Kasumi-1 (cell line): ENCODE data around the gene EIF4G2.
"Not testable (repeated sequence)": the region's sequence is repeated elsewhere in the genome, so short reads cannot be mapped to it uniquely, and the experiment has no call there.

ENCODE experiments used
- DNase-seq, 2 experiments: peaks; one replicate each; lab custom pipeline; 2025; lab: John Stamatoyannopoulos, UW

The EIF4G2 gene

GRCh38 chr11:10808553-10809372 is at the start of gene EIF4G2:
TSS of gene EIF4G2 (minus strand) at chr11:10808926.
- peak; percentile 96 to 98 for DNase-seq

GRCh38 chr11:10857709-10858438 is 49.1 kb upstream of the EIF4G2 start, which contains the start of gene ZBED5:
TSS of gene ZBED5 (minus strand) at chr11:10858053. CDS start at chr11:10854945, 3,108 bp downstream.
- peak; percentile 96 to 97 for DNase-seq

- DNase-seq = no peak
Measured at GRCh38 chr11:10857459-10857708, 48.7 kb upstream of the EIF4G2 start.

DNA sequence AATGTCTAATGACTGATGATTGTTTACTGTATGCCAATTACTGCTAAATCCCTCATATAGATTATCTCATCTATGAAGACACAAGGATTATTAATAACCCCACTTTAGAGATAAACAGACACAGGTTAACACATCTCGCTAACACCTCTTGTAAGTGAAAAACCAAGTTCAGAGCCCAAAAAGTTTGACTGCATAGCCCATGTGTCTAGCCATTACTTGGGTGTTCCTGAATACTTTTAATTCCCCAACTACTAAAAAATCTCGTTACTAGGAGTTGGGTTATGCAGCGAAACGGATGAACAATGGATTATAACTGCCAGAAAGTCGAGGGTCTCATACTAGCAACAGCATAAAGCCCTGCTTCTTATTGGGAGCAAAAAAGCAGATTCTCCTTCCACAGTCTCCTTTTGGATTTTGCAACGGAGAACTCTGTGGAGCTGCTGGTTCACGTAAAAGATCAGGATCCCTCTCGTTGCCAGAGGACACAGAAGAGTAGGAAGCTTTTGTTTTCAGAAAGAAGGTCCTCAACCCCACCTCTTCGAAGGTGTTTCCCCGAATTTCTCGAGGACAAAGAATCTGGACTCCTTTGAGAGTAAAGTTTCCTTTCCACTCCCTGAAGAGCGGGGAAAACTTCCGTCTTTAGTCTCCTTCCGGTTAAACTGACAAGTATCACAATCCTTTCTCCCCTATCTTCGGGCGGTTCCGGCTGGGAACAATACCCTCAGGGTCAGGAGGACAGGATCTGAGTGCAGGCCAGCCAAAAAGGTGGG is 48.1 kb upstream of the EIF4G2 start:
- peak; percentile 29 to 62 for DNase-seq

DNA sequence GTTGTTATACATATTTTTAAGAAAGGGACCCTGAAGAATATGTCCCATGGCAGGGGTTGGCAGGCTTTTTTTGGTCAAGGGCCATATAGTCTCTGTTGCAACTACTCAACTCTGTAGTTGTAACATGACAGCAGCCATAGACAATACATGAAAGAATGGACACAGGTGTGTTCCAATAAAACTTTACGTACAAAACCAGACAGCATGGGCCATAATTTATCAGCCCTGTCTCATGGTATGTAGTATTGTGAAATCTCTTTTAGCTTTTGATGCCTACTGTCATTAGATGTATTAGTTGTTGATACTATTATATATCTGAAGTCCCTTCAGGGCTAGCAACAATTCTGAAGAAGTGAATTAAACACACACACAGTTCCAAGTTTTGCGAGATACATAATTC is 46.6 kb upstream of the EIF4G2 start:
- no peak for DNase-seq

- no peak for DNase-seq
Measured at GRCh38 chr11:10847960-10848860, 39.5 kb upstream of the EIF4G2 start.

- no peak for DNase-seq
Measured at GRCh38 chr11:10846660-10847059, 37.9 kb upstream of the EIF4G2 start.

GRCh38 chr11:10845589-10845988 is 36.9 kb upstream of the EIF4G2 start:
- DNase-seq = no peak

- DNase-seq = no peak
Measured at GRCh38 chr11:10844796-10845195, 36.1 kb upstream of the EIF4G2 start.

DNA sequence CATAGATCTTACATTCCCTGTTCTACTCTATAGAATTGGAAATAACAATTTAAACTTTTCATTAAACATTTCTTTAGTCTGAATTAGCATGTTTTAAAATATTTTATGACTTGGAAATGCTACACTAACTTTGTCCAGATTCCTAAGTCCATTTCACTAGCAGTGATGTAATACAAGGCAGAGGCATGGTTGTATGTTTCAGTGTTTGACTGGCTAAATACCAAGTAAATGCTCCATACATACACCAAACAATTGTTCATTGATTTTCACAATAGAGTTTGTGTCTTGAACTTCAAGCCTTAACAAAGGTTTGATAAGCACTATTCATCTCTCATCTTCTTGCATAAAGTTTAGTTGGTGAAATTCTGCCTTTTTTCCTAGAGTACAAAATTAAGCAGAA is 35.6 kb upstream of the EIF4G2 start:
- DNase-seq = no peak

DNA sequence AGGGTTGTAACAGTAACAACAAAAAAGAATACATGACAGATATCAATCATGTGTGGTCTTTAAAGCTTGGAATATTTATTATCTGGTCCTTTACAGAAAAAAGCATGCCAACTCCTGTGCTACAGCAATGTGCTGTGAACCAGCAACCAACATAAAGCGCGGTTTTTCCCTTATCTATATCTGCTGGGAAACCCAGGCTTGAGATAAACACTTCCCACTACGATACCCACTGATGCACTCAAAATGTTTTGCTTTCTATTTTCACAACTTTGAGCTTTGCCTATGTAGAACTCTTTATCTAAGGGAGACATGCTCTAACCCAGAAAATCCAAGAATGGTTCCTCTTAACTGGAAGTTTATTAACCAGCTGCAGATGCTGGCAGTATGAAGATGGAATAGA is 30.2 kb upstream of the EIF4G2 start:
- DNase-seq = no peak

- DNase-seq = no peak
Measured at GRCh38 chr11:10838083-10838482, 29.4 kb upstream of the EIF4G2 start.

DNA sequence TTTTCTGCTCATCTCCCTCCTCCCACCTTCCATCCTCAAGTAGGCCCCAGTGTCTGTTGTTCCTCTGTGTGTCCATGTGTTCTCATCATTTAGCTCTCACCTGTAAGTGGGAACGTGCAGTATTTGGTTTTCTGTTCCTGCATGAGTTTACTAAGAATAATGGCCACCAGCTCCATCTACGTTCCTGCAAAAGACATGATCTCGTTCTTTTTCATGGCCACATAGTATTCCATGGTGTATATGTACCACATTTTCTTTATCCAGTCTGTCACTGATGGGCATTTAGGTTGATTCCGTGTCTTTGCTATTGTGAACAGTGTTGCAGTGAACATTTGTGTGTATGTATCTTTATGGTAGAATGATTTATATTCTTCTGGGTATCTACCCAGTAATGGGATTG is 28.2 kb upstream of the EIF4G2 start:
- DNase-seq = not testable (repeated sequence)

DNA sequence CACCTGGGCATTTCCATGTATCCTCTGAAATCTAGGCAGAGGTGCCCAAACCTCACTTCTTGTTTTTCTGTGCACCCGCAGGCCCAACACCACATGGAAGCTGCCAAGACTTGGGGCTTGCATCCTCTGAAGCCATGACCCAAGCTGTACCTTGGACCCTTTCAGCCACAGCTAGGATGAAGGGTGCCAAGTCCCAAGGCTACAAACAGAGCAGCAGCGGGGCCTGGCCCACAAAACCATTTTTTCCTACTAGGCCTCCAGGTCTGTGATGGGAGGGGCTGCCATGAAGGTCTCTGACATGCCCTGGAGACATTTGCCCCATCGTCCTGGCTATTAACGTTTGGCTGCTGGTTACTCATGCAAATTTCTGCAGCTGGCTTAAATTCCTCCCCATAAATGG is 20.4 kb upstream of the EIF4G2 start:
- no peak for DNase-seq

GRCh38 chr11:10828402-10828801 is 19.7 kb upstream of the EIF4G2 start:
- DNase-seq = no peak

DNA sequence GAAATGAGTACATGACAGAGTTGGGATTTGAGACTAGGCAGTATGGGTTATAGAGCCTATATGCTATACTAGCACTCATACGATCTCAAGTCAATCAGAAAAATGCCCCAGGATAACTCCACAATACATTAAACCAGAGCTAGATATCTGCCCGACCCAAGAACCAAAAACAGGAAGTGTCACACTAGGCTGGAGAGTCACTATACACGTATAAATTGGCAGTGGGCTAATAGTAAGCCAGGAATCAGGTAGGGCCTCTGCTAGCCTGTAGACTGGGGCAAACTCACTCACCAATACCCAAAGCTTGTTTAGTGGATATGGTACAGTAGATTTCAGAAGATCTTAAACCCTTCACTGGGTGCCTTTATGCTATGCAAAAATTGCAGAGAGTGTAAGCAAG is 16.2 kb upstream of the EIF4G2 start:
- DNase-seq = peak; percentile 40 to 70

DNA sequence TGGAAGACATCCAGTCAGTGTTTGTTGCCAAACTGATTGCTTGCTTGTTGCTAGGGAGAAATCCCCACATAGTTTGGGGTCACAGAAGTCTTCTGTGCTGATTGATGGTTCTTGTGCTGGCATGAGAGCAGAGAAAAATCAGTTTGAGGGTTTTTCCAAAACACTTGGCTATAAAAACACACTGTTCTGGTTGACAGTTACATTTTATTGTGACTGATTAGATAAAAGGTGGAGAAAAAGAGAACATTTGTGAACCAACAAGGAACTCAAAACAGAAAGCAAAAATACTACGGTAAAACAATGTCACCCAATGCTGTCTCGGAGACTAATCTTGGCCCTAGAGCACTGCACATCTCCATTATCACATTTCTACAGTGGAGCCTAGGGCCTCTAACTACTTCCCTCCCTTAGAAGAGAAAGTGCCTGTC is 14.4 kb upstream of the EIF4G2 start:
- no peak for DNase-seq

DNA sequence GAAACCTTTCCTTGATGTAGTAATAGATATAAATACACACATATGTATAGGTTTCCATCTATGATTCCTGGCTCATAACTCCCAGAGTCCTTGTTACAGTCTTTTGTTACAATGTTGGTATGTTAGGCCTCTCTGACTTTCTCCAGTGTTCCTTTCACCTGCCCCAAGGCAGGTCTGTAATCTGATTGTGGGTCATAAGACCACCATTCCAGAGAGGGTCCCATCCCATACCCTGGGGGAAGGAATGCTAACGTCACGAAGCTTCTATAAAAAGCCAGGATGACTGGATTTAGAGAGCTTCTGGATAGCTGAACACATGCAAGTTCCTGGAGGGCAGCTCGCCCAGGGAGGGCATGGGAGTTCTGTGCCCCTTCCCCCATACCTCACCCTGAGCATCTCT is 13.8 kb upstream of the EIF4G2 start:
- DNase-seq = not testable (repeated sequence)

DNA sequence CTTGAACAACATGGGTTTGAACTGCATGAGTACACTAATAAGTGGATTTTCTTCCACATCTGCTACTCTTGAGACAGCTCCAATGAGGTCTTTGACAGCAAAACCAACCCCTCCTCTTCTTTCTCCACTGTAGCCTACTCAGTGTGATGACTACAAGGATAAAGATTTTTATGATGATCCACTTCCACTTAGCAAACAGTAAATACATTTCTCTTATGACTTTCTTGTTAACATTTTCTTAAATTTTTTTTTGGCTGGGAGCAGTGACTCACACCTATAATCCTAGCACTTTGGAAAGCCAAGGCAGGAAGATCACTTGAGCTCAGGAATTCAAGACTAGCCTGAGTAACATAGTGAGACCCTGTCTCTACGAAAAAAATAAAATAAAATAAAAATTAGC is 9.9 kb upstream of the EIF4G2 start:
- no peak for DNase-seq

DNA sequence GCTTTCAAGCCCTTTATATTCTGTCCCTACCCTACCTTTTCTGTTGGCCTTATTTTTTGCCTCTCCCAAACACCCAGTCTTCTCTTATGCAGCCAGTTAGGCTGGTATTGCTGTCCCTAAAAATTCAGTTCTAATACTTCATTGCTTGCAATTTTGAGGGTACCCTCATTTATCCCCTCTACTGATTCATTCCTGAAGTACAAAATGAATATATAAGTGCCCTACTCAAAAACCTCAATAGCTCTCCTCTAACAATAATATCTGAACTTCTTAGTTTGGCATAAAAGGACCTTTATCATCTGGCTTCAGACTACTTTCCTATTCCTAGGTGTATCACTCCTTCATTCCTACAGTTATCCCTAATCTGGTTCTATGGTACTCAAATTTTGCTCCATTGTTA is 5.2 kb upstream of the EIF4G2 start:
- no peak for DNase-seq

DNA sequence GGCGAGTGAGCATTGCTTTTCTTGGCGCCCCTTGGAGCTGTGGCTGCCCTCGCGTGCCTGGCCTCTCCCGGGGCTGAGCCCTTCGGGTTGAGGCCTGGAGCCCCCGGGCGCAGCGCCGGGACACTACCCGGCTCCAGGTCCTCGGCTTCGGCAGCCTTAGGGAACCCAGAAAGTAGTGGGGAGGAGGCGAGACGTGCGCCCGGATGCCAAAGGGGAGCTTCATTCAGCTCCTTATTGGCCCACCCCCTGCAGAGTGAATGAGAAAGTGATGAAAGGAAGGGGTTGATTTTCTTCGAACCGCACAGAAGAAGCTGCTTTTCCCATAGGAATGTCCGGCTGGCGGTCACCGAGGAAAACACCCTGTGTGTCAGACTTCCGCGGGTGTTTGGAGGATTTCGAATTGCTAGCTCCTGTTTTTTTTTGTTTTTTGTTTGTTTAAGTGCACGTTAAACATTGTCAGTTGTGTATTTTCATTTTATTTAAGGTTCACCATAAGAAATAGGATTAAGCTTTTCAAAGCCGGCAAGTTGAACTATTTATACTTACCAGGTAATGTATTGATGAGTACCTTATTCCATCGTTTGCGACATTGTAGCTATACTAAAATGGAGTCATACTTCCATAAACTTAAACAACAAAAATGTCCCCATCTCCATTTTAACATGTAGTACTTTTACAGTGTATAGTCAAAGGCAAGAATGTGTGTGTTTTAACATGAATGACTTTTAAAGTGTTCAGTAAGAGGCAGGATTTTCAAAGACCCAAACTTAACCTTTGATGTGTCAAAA is 841 bp upstream of the EIF4G2 start:
- DNase-seq = peak; percentile 38 to 51
